GM12878 (cell line): Measurements from ENCODE around the gene KDELR1. TPM values are rescaled to one million over a fixed set of nuclear protein-coding genes. Genes with fewer than 3 reads are reported as not detected.

Experiments
- ATAC-seq: fragments of 200-7000 bp; cut with Tn5 transposase; 3 replicates; pipeline ENCODE4 v1.9.1; 2020; ENCODE audit warnings: mild to moderate bottlenecking, moderate library complexity
- BruUV-seq: library from RNA; stranded (reverse); fragments of 400-500 nt; replicated peaks from 2 replicates; lab custom pipeline; 2021; lab: Mats Ljungman, UMichigan
- CTCF ChIA-PET: fragments of 300-600 bp; sonication (Branson Sonifier 250); formaldehyde crosslinking; extraction: SDS; loops from one replicate; lab custom pipeline; 2021; ENCODE audit warnings: inconsistent platforms; lab: Yijun Ruan, JAX
- POLR2A ChIA-PET: fragments of 350-600 bp; formaldehyde crosslinking; extraction: SDS; loops from one replicate; lab custom pipeline; 2021; ENCODE audit warnings: inconsistent platforms; lab: Charles Lee
- RAD21 ChIA-PET: fragments of 300-600 bp; sonication (Branson Sonifier 250); formaldehyde crosslinking; loops from one replicate; lab custom pipeline; 2023; ENCODE audit warnings: antibody characterized with exemption; ENCODE audit not compliant: unreplicated experiment; lab: Charles Lee
- SMC1A ChIA-PET: fragments of 300-600 bp; sonication (Branson Sonifier 250); formaldehyde crosslinking; loops from one replicate; lab custom pipeline; 2023; ENCODE audit not compliant: unreplicated experiment, uncharacterized antibody; lab: Charles Lee
- DNase-seq: peaks from one replicate; pipeline ENCODE4 v3.0.0-alpha.2; 2011; ENCODE audit warnings: low read depth, low spot score
- FAIRE-seq: peaks from 3 replicates; lab custom pipeline; 2011; peaks lifted over from hg19 to GRCh38; lab: Jason Lieb, UNC
- H2AFZ ChIP-seq: 2 replicates; pipeline ENCODE4 v1.6.0; 2011; ENCODE audit warnings: low read depth, low read length, control low read depth; ENCODE audit not compliant: control insufficient read depth
- H3K27ac ChIP-seq: 2 replicates; pipeline ENCODE4 v1.5.1; 2011; ENCODE audit warnings: control low read depth; ENCODE audit not compliant: control insufficient read depth, insufficient read depth
- H3K27me3 ChIP-seq, 2 experiments: replicated peaks in 1 of 2; 2 replicates each; pipeline versions ENCODE4 v1.6.0 to v1.6.1; 2011; ENCODE audit warnings: low read length in 1 of 2; ENCODE audit not compliant: control insufficient read depth in 2 of 2, insufficient read depth in 2 of 2
- H3K36me3 ChIP-seq, 2 experiments: 2 replicates each; pipeline ENCODE4 v1.5.1; 2011; ENCODE audit warnings: low read length in 1 of 2; ENCODE audit not compliant: control insufficient read depth in 2 of 2, insufficient read depth in 2 of 2
- H3K4me1 ChIP-seq: 2 replicates; pipeline ENCODE4 v1.6.1; 2011; ENCODE audit warnings: mild to moderate bottlenecking, low read length, moderate library complexity, mixed read lengths; ENCODE audit not compliant: control insufficient read depth, insufficient read depth
- H3K4me2 ChIP-seq: 2 replicates; pipeline ENCODE4 v1.6.0; 2011; ENCODE audit warnings: control low read depth; ENCODE audit not compliant: control insufficient read depth, insufficient read depth
- H3K4me3 ChIP-seq: fragments of 200-600 bp; sonication (generic); 2 replicates; pipeline ENCODE4 v1.5.1; 2016
- H3K79me2 ChIP-seq: 2 replicates; pipeline ENCODE4 v1.6.0; 2011; ENCODE audit warnings: low read length; ENCODE audit not compliant: control insufficient read depth, insufficient read depth
- H3K9ac ChIP-seq: 2 replicates; pipeline ENCODE4 v1.8.0; 2011; ENCODE audit warnings: low read length, control low read depth, mixed read lengths; ENCODE audit not compliant: control insufficient read depth, insufficient read depth
- H3K9me3 ChIP-seq: replicated peaks from 3 replicates; pipeline ENCODE4 v1.5.1; 2011; ENCODE audit warnings: mild to moderate bottlenecking, low read length; ENCODE audit not compliant: control insufficient read depth, insufficient read depth
- H4K20me1 ChIP-seq: 2 replicates; pipeline ENCODE4 v1.6.0; 2011; ENCODE audit not compliant: control insufficient read depth, insufficient read depth
- EP300 ChIP-seq, 2 experiments: fragments of 150-350 bp in 1 of 2; IDR thresholded peaks; 2 replicates each; pipeline ENCODE4 v1.6.1; 2011 to 2012; ENCODE audit warnings: low read depth in 2 of 2, low read length in 2 of 2, borderline replicate concordance in 1 of 2, improper control_type of control experiment in 1 of 2, inconsistent platforms in 1 of 2; ENCODE audit not compliant: control insufficient read depth in 1 of 2
- MEF2A ChIP-seq: IDR thresholded peaks from 2 replicates; pipeline ENCODE4 v1.6.1; 2011; ENCODE audit warnings: low read depth, mild to moderate bottlenecking, low read length, moderate library complexity; ENCODE audit not compliant: insufficient read depth
- NRF1 ChIP-seq: conservative IDR thresholded peaks from 2 replicates; pipeline ENCODE4 v1.6.1; 2011; ENCODE audit warnings: mild to moderate bottlenecking, low read depth, low read length, improper control_type of control experiment
- RUNX3 ChIP-seq: IDR thresholded peaks from 2 replicates; pipeline ENCODE4 v1.6.1; 2012; ENCODE audit warnings: low read length, inconsistent platforms
- WGBS: methylation state at CpG from one replicate; pipeline ENCODE4 v1.1.6; 2016; ENCODE audit warnings: low lambda C conversion rate; ENCODE audit not compliant: insufficient replicate concordance, insufficient coverage; ENCODE audit errors: missing lambda C conversion rate; 5-methylcytosine and 5-hydroxymethylcytosine counted together
- in situ Hi-C: fragments of 300-500 bp; cut with MboI; formaldehyde crosslinking; loops from 9 replicates; pipeline ENCODE4 v1.14.3; 2018; ENCODE audit warnings: mixed read lengths
- intact Hi-C: fragments of 100-400 bp; cut with micrococcal nuclease; formaldehyde crosslinking; loops from one replicate; pipeline ENCODE4 v1.14.2; 2022; ENCODE audit not compliant: unreplicated experiment
- polyA plus RNA-seq, 11 experiments: library from polyadenylated mRNA; depleted of rRNA in 4 of 11; unstranded in 6 of 11; stranded (reverse) in 5 of 11; fragments of >200 nt; fragmentation: Nextera tagmentation in 4 of 11; fragmentation: Illumina TruSeq in 1 of 11; extraction: Ambion mirVana in 4 of 11; extraction: Trizol in 1 of 11; gene quantifications; 1 replicate in 1 of 11; 2 replicates in 10 of 11; pipeline versions ENCODE4 v1.2.1 to v1.2.3, GENCODE V29; 2011 to 2016; ENCODE audit warnings: inconsistent platforms in 2 of 11, missing spikeins in 2 of 11, low read depth in 1 of 11
- total RNA-seq, 4 experiments: library from RNA; depleted of rRNA in 3 of 4; stranded (reverse); fragments of >200 nt in 3 of 4; fragmentation: Illumina TruSeq in 1 of 4; extraction: Trizol in 1 of 4; gene quantifications; 2 replicates each; pipeline versions ENCODE4 v1.2.1 to v1.2.3, GENCODE V29; 2013 to 2021
- TF ChIP-seq, protein P1 (sequence below): fragments of 450-650 bp; IDR thresholded peaks from 2 replicates; pipeline ENCODE4 v1.6.1; 2017; ENCODE audit warnings: mild to moderate bottlenecking, low read depth, inconsistent platforms; ENCODE audit not compliant: poor library complexity, severe bottlenecking
- TF ChIP-seq, protein P2 (sequence below): fragments of 450-650 bp; IDR thresholded peaks from 2 replicates; pipeline ENCODE4 v1.6.1; 2018; ENCODE audit warnings: borderline replicate concordance, mild to moderate bottlenecking; ENCODE audit not compliant: partially characterized antibody

The KDELR1 gene
- total and polyA plus RNA-seq, 10 of the 15 experiments (the other 5 are each of a cell fraction or from before 2014, with no cell fraction given) = 2.3 to 71.0 (median 45.2) TPM

- no peak overlapping the region for H3K4me2 ChIP-seq
- H3K9ac ChIP-seq = no peak overlapping the region
- no peaks in the 10 kb centered on the region for H3K4me1 ChIP-seq
- intact Hi-C loops (no loop called here), in situ Hi-C loops (no loop called here)
- WGBS = 97% methylated on average over 11 of the region's 11 CpGs
- DNase-seq = no peak
- POLR2A ChIA-PET = no interaction called here
- TF ChIP-seq, protein P1, sequence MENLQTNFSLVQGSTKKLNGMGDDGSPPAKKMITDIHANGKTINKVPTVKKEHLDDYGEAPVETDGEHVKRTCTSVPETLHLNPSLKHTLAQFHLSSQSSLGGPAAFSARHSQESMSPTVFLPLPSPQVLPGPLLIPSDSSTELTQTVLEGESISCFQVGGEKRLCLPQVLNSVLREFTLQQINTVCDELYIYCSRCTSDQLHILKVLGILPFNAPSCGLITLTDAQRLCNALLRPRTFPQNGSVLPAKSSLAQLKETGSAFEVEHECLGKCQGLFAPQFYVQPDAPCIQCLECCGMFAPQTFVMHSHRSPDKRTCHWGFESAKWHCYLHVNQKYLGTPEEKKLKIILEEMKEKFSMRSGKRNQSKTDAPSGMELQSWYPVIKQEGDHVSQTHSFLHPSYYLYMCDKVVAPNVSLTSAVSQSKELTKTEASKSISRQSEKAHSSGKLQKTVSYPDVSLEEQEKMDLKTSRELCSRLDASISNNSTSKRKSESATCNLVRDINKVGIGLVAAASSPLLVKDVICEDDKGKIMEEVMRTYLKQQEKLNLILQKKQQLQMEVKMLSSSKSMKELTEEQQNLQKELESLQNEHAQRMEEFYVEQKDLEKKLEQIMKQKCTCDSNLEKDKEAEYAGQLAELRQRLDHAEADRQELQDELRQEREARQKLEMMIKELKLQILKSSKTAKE = no peak
- TF ChIP-seq, protein P2, sequence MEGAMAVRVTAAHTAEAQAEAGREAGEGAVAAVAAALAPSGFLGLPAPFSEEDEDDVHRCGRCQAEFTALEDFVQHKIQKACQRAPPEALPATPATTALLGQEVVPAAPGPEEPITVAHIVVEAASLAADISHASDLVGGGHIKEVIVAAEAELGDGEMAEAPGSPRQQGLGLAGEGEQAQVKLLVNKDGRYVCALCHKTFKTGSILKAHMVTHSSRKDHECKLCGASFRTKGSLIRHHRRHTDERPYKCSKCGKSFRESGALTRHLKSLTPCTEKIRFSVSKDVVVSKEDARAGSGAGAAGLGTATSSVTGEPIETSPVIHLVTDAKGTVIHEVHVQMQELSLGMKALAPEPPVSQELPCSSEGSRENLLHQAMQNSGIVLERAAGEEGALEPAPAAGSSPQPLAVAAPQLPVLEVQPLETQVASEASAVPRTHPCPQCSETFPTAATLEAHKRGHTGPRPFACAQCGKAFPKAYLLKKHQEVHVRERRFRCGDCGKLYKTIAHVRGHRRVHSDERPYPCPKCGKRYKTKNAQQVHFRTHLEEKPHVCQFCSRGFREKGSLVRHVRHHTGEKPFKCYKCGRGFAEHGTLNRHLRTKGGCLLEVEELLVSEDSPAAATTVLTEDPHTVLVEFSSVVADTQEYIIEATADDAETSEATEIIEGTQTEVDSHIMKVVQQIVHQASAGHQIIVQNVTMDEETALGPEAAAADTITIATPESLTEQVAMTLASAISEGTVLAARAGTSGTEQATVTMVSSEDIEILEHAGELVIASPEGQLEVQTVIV = no peak
- TF ChIP-seq RUNX3 (no peak), MEF2A (no peak), NRF1 (no peak), EP300 (IDR thresholded peaks at IDR 0.05; ENCODE audit: borderline replicate concordance in 1 of 2, control insufficient read depth in 1 of 2, low read depth in 2 of 2, low read length in 2 of 2) (no peak)
- H3K9me3 ChIP-seq = no peaks in the 10 kb centered on the region
- no peak overlapping the region for H2AFZ ChIP-seq
- H3K79me2 ChIP-seq = no peaks in the 10 kb centered on the region
- RAD21 ChIA-PET = no interaction called here
- no peak for ATAC-seq
- FAIRE-seq = no peak
- BruUV-seq = no TSS peak
- CTCF ChIA-PET = interaction anchor here (0.6 to 2.5 kb wide), 2 partner anchors 10 to 67 kb away, joined by 3 to 10 read pairs; partner anchors contain the start of gene KDELR1
- SMC1A ChIA-PET = no interaction called here
- H3K36me3 ChIP-seq = peaks cover 4 to 17% of the 10 kb centered on the region in 2 experiments; a peak in 3 of 4 replicates
- H3K27me3 ChIP-seq = no peaks in the 10 kb centered on the region
- H3K4me3 ChIP-seq = no peak overlapping the region
- no peaks in the 10 kb centered on the region for H4K20me1 ChIP-seq
- no peak overlapping the region for H3K27ac ChIP-seq
Observed at GRCh38 chr19:48381178-48381950, 10.0 kb downstream of the KDELR1 start.
